ENCODE measurements around the gene RTN4R. TPM values are rescaled to one million over a fixed set of nuclear protein-coding genes. Genes with fewer than 3 reads are reported as not detected.
"Not testable (repeated sequence)": the region's sequence is repeated elsewhere in the genome, so short reads cannot be mapped to it uniquely, and the experiment has no call there.

Gene RTN4R
- 1.1 TPM for polyA plus RNA-seq (2013, experiment 1 of 2; ENCODE audit: insufficient read length)
- polyA plus RNA-seq (2013, experiment 2 of 2; ENCODE audit: insufficient read length): 0.88 TPM

DNA sequence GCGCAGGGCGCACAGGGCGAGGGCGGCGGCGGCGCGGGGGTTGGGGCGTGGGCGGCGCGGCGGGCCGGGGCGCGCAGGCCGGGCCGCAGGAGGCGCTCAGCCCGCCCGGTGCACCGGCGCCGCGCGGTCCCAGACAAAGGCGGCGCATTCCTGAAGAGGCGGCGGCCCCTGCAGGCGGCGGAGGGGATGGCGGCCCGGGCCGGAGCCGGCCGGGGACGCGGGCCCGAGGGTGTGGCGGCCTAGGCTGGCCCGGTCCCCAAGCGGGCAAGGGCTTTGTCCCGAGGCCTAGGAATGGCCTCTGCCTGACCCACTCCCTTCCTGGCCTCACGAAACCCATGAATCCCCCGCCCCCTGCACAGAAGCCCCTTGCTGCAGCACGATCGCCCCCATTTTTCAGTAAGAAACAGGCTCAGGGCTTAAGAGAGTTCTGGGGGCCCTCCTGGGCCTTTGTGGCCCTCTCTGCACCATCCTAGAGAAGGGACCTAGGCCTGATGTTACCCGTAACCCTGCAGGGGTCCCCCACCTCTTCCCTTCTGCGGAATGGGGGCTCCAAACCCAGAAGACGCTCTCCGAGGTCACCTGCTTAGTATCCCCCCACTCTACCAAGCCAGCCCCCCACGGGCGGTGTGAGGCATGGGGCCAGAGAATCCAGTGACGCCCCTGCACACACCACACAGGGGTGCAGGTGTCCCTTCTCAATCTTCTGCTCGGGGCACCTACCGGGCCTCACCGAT is at the start of gene RTN4R:
Gene RTN4R (minus strand): TSS at position 40 of the 734 bp plus-strand sequence. CDS start 226 bp downstream, outside the sequence.
- DNase-seq: peak; percentile 42

DNA sequence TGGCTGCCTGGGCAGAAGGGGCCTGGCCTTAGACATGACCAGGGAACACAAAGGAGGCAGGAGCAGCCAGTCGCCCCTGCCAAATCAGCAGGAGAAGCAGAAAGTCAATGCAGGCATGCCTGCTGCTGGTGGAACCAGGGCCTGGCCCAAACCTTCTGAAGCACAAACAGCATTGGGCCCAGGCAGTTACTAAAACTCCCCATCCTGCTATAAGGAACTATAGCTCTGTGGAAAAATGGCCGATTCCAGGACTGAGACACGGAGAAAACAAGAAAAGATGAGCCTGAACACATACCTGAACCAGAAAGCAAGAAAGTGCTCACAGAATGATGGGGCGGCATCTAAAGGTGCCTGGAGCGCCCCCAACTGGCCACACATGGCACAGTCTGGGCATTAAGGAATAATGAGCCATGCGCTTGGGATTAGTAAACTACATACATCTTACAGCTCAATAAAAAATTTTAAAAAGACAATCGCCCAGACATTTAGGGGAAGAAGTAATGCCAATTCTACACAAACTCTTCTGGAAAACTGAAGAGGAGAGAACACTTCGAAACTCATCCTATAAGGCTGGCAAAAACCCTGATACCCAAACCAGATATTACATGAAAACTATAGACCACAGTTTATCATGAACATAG is 49.4 kb upstream of the RTN4R start:
- not testable (repeated sequence) for DNase-seq

DNA sequence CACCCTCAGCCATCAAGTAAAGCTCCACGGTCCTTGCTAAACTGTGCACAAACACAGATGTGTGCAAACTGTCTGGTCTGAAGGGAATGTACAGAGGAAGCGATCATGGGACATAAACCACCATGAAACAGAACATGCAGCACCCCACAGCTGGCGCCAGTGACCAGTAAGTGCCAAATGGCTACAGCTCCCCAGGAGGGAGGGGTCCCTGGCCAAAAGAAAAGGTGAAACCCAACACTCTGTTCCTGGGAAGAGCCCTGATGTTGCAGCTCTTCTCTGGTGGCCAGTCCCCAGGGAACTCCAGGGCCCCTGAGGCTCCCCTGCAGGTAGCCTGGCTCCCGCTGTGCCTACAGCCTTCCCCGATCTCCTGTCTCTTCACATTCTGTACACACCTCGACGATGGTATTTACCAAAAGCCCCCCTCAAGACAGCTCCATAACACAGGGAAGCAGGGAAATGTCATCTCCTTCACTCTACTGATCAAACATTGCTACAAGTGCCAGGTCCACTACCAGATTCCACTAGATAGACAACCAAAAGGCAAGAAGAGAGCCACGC is 48.8 kb upstream of the RTN4R start:
- DNase-seq: no peak

DNA sequence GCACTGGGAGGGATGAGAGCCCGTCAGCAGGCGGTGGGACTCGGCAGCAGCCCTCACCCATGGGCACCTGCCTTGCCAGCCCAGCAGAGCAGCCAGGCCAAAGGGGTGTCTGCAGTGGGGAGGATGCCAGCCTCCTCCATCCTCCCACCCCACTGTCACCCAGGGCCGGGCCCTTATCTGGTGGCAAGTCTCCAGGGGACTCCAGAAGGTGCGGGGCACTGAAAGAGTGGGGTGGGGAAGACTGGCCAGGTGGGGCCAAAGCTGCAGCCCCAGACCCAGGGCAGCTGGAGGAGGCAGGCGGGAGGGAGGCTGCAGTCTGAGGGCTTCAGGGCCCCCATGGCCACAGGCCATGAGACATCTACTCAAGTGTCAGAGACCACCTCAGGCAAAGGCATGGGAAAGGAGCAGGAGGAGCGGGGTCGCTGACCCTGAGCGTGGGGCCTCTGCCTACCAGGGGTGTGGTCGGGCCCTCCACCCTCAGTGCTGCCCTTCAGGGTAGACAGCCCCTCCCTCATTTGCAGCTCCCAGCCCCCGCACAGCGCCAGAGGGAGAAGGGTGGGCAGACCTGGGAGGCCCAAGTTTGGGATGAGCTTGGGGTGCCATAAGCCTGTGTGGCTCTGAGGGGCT is 48.2 kb upstream of the RTN4R start:
- no peak for DNase-seq

DNA sequence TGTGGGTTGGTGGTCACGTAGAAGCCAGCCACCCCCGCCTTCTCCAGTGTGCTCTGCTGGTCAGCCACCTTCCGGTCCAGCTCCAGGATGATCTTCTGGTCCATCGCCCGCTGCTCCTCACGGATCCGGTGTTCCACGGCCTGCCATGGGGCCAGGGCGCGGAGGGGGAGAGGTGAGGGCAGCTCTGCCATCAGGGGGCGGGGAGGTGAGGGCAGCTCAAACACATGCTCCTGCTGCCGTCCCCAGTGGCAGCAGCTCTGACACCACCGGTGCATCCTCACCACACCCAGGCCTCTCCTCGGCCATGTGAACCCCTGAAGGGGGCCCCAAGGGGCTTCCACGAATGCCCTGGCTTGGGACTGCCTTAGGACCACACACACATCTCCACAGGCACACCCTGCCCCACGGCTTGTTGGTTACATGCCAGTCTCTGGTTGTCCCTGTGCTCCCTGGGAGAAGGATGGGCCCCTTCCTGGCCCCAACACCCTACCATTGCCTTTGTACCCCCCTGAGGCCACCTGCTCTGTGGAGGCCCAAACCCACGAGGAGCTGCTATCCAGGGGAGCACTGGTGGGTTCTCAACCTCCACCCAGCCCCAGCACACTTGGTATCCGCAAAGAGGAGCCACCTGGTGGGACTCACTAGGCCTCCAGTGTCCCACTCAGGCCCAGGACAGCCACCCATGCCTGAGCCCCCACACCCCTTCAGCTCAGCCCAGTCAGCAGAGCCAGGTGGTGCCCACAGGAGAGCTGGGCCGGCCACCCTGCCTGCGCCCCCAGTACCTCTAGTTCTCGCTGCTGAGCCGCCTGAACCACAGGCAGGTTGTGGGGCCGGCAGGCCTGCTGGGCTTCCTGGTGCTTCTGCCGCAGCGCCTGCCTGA is 47.5 kb upstream of the RTN4R start:
- no peak for DNase-seq

DNA sequence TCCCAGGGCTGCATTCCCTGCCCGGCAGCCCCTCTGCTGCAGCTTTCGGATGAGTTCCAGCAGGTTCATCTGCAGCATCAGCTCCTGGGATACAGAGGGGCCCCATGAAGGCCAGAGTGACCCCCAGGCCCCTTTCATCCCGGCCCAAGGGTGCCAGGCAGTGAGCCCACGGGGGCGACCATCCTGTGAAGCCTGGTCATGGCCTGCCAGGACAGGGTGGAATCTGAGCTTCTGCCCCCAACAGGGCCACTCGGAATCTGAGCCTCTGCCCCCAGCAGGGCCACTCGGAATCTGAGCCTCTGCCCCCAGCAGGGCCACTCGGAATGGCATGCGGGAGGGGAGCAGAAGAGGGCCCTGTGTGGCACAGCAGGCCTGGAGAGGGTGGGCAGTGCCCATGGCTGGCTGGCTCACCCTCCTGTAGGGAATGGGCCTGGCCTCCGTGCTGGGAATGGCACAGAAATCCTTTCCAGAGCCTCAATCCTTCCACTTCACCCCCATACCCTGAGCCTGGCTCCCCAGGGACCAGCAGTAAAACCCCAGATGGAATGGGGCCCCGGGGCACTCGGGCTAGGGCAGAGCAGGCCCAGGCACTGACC is 46.7 kb upstream of the RTN4R start:
- not testable (repeated sequence) for DNase-seq

DNA sequence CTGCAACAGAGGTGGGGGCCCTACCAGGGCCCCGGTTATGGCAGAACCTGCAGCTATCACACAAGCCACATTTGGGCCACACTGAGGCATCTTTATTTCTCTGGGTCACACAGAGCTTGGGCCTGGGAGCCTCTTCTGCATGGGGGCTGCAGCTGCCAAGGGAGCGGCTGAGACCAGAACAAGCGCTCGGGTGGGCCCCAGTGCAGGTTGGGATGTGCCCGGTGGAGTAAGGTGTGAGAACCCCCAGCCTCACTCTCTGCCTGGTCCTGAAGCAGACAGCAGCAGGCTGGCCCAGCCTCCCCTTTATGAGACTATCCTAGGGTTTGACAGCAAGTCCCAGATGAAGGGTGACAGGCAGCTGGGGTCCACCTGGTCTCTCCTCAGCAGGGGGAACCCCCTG is 46.1 kb upstream of the RTN4R start:
- not testable (repeated sequence) for DNase-seq

DNA sequence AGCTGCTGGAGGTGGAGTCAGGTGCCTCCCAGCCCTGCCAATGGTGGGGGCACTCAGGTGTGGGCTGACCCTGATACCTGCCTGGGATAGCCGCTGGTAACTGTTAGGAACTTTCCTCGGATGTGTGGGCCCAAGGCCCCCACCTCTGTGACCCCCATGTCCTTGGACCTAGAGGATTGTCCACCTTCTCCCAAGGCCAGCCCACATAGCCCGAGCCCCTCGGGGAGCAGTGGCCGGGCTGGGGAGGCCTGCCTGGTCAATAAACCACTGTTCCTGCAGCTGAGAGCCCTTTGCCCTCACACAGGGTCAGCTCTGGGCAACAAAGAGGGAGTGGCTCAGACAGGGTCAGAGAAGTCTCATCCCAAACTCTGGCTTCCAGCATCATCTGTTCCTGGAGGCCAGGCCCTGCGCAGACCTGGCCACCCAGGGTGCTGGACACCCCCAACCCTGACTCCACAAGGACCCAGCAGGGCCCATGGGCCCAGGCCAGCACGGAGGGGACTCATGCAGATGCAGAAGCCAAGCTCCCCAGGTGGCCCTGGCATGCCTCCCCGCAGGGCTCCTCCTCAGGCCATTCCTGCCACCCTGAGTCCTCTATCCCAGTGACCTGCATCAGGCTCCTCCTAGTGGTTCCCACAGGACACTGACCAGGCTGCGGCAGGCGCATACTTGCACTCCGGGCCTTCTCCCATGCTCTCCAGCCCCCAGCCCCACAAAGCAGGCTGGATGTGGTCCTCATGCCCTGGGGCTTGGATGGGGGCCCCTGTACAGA is 45.4 kb upstream of the RTN4R start:
- not testable (repeated sequence) for DNase-seq

DNA sequence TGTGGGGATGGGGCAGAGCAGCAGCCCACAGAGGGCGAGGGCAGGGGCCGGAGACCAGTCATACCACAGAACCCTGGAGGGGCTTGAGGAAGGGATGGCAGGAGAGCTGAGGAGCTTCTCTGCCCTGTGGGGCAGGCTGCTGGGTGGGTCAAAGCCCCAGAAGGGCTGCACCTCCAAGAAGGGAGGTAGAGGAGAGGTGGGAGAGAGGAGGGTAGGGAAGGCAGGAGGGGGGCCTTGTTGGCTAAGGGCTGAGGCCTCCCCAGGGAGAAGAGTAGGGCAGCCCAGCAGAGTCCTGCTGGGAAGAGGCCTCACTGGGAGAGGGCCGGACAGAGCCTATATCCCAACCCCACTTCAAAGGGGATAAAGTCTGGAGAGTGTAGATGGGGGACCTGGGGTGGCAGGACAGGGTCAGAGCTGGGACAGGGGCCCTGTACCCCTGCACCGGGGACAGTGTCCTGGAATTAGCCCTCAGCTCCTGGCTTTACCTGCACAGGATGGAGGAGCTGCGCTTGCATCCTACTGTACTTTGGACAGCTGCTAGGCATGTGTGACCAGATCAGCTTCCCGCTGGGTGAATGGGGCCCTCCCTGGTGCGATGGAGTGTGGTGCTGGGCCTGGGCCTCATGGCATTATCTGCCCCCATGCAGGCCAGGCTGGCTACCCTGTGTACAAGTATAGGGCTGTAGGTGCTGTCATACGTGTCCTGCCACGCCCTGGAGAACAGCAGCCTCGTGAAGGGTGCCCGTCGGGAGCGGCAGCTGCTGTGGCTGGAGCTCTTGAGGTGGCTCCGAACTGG is 44.5 kb upstream of the RTN4R start:
- no peak for DNase-seq

DNA sequence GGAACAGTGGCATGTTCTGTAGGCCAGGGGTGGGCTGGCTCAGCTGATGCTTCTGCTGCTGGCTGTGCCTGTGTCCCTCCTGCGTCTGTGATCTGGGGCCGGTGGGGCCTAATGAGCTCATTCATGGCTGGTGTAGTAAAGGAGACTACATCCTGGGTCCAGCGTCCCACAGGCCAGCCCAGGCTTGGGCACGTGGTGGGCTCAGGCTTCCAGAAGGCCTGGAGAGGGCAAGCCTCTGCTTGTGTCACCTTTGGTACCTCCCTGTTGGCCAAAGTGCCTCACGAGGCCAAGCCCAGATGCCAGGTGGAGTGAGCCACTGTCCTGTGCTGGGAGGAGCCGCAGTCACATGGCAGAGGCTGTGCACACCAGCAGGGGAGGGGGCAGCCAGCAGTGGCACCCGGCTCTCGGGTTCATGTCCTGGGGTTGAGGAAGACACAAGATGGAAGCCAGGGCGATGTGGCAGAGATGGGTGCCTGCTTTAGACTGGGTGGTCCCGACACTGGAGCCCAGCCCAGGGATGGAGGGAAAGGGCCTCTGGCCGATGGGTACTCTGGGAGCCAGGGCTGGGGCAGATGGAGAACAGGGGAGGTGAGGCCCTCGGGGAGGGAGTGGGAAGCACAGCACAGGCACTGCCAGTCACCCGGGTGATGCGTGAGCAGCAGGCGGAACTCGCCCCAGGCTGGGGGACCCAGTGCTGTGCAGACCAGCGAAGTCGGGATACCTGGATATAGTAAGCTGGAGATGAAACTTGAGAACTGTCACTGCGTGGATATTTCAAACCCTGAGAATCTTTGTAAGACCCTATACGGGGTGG is 43.3 kb upstream of the RTN4R start:
- not testable (repeated sequence) for DNase-seq

DNA sequence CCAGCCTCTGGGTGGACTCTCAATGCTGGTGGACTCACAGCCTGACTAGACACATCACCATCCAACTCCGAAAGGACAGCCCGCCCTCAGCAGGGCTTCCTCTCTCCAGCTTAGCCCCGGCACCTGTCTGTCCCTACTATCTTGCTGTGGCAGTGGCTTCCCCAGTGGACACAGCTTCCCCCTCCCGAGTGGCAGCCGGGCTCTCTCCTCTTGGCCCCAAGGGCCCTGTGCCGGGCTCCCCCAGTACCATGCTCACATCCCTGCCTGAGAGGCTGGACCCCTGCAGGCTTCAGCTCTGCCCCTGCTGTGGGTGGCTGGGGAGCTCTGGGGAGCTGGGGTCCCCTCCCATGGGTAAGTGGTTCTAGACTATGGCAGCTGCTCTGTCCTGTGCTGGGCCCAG is 42.7 kb upstream of the RTN4R start:
- not testable (repeated sequence) for DNase-seq

DNA sequence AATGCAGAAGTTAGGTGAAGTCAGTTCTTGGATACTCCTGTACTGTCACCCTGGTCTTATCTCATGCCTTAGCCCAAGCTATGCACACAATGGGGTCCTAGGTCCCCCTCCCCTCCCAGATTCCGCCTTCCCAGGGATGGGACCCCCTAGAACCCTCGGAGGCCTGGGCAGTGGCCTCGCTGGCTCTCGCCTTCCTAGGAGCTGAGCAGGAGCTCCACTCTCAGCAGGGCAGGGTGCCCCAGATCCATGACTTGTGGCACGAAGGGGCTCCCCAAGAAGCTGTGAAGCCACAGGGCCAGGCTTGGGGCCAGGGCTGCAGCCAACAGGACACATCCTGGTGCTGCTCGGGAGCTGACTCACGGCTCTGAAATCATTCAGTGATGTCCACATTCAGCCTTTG is 42.1 kb upstream of the RTN4R start:
- DNase-seq: not testable (repeated sequence)

DNA sequence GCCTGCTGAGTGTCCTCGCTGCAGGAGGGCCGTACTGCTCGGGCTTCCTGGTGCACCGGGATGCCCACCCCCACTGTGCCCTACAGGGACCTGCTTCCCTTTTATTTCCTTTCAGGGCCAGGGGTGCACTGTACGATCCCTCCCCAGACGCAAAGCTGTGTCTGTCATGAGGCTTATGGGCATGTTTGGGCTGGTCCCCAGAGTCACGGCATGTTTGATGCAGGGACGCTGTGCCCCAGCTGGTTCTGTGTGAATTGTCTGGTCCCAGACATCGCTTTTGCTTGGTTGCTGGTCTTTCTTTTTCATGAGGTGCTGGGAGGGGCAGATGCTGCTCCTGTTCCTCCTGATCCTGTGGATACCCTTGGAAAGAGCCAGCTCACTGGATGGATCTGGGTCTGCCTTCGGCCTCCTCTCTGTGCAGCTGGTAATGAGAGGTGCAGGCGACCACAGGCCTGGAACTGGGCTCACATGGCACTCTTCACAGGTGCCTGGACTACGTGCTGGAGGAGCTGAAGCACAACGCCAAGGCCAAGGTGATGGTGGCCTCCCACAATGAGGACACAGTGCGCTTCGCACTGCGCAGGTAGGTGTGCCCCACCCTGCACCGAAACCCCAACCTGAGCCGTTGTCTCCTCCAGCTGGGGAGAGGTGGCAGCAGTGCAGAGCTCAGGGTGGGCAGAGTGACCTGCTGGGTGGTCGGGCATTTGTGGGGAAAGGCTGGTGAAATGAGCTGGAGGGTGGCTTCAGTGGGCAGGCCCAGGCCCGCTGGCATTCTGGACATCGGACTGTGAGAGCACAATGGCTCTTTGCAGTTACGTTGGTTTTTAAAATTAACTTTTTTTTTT is 40.9 kb upstream of the RTN4R start:
- not testable (repeated sequence) for DNase-seq

DNA sequence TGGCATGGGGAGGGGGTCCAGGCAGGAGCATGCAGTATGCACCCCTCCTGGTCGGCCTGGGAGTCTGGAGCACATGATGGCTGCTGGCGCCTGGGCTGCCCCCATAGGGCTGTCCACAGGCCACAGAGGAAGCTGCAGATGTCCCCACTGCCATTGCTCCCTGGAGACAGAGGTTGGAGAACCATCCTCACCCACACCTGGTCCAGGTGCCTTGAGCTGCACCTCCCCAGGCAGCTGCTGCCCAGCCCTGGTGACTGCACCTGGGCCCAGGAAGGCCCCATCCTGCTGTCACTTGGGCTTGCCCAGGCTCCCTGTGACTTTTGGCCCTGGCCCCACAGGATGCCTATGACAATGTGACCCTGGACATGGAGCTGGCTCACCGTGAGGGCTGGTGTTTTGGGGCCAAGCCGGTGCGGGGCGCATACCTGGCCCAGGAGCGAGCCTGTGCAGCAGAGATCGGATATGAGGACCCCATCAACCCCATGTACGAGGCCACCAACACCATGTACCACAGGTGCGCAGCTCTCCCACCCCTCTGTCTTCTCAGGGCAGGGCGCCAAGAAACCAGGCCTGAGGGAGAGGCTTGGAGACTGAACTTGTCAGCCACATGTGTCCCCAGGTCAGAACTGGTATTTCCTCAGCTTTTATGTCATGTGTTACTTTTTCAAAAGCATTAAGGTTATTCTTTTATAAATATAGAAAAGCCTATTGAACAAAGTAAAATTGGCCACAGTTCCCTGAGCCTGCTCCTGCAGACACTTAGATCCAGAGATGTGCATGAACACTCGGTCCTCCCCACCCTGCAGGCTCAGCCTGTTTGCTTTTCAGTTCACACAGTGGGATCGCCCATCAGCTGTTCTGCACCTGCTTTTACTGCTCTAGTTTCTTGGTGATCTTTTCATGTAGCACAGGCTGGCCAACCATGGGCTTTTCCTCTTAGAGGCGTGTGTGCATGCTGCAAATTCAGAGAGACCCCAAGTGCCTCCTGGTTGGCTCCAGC is 39.6 kb upstream of the RTN4R start:
- DNase-seq: not testable (repeated sequence)

DNA sequence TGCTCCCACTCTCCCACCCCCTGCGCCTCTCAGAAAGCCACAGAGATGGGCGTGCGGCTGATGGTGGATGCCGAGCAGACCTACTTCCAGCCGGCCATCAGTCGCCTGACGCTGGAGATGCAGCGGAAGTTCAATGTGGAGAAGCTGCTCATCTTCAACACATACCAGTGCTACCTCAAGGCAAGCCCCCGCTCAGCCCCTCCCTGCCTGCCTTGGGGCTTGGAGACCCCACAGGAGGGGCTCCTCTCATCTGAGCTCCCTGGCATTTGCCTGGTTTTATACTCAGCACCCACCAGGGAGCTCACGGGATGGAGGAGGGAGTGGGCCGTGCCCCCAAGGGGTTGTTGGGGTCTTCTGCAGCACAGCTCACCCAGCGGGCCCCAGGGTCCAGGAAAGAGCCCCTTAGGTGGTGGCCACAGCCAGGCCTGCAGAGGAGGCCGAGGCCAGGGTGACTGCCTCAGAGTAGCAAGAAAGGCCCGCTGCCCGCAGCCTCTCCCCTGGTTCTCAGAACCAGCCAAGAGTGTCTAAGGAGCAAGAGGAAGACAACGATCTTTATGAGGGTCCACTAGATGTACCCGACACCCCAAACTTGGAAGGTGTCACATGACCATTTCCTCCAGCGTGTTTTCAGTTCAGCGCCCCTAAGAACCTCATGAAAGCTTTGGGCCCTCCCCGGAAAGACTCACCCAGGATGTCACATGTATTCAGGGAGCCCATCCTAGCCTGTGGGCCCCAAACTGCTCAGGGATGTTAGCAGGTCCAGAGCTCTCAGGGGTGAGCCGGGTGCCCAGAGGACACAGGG is 38.7 kb upstream of the RTN4R start:
- not testable (repeated sequence) for DNase-seq

Measured in fibroblast of skin of abdomen (primary cell).